OCI-LY1 (cell line): Measurements from ENCODE around the gene JPT1.

Source experiments
- H2AFZ ChIP-seq: fragments of 200-600 bp; sonication (generic), shearing (Covaris generic); 2 replicates; pipeline ENCODE4 v1.6.0; 2014; ENCODE audit warnings: antibody characterized with exemption, mild to moderate bottlenecking, low read length
- H3F3A ChIP-seq: fragments of 200-600 bp; sonication (generic), shearing (Covaris generic); 2 replicates; pipeline ENCODE4 v1.6.0; 2014; ENCODE audit warnings: mild to moderate bottlenecking, antibody characterized with exemption, low read length, moderate library complexity; ENCODE audit not compliant: insufficient read depth
- H3K27ac ChIP-seq: fragments of 200-600 bp; sonication (generic); 2 replicates; pipeline ENCODE4 v1.5.1; 2014; ENCODE audit warnings: low read length, mixed run types, mild to moderate bottlenecking, low read depth; ENCODE audit not compliant: poor library complexity, severe bottlenecking
- H3K27me3 ChIP-seq: fragments of 200-600 bp; sonication (generic); 2 replicates; pipeline ENCODE4 v1.6.0; 2014; ENCODE audit warnings: antibody characterized with exemption, mild to moderate bottlenecking, low read length, moderate library complexity; ENCODE audit not compliant: insufficient read depth
- H3K36me3 ChIP-seq: fragments of 200-600 bp; sonication (generic); 2 replicates; pipeline ENCODE4 v1.6.1; 2014; ENCODE audit warnings: mild to moderate bottlenecking, antibody characterized with exemption, low read length, moderate library complexity, mixed read lengths; ENCODE audit not compliant: insufficient read depth
- H3K4me1 ChIP-seq: fragments of 200-600 bp; sonication (generic); 2 replicates; pipeline ENCODE4 v1.5.1; 2014; ENCODE audit warnings: mild to moderate bottlenecking, low read length, moderate library complexity; ENCODE audit not compliant: insufficient read depth, severe bottlenecking
- H3K4me2 ChIP-seq: fragments of 200-600 bp; sonication (generic), shearing (Covaris generic); 2 replicates; pipeline ENCODE4 v1.6.1; 2014; ENCODE audit warnings: low read length
- H3K4me3 ChIP-seq: fragments of 200-600 bp; sonication (generic); 2 replicates; pipeline ENCODE4 v1.5.1; 2014; ENCODE audit warnings: low read length, low read depth, mild to moderate bottlenecking, mixed read lengths; ENCODE audit not compliant: poor library complexity, severe bottlenecking
- H3K79me2 ChIP-seq: fragments of 200-600 bp; shearing (Covaris generic); 2 replicates; pipeline ENCODE4 v1.6.1; 2016; ENCODE audit warnings: mixed run types, low read length, mixed read lengths; ENCODE audit not compliant: insufficient read depth
- H3K9ac ChIP-seq: fragments of 200-600 bp; sonication (generic), shearing (Covaris generic); 2 replicates; pipeline ENCODE4 v1.6.1; 2014; ENCODE audit warnings: mild to moderate bottlenecking, low read length, mixed read lengths
- H3K9me2 ChIP-seq: fragments of 200-600 bp; sonication (generic), shearing (Covaris generic); 2 replicates; pipeline ENCODE4 v1.6.1; 2014; ENCODE audit warnings: low read depth, mild to moderate bottlenecking, low read length, mixed read lengths
- H3K9me3 ChIP-seq: fragments of 200-600 bp; shearing (Covaris generic); 2 replicates; pipeline ENCODE4 v1.6.1; 2014; ENCODE audit warnings: low read length, mixed read lengths
- H4K20me1 ChIP-seq: fragments of 200-600 bp; sonication (generic), shearing (Covaris generic); 2 replicates; pipeline ENCODE4 v1.6.0; 2016; ENCODE audit warnings: mild to moderate bottlenecking, low read length; ENCODE audit not compliant: insufficient read depth
- EZH2 ChIP-seq: fragments of 200-600 bp; sonication (generic), shearing (Covaris generic); IDR thresholded peaks from 2 replicates; pipeline ENCODE4 v1.8.0; 2017; ENCODE audit warnings: borderline replicate concordance, mixed run types, mild to moderate bottlenecking, antibody characterized with exemption, low read length, moderate library complexity, mixed read lengths
- TF ChIP-seq, protein P1 (sequence below): fragments of 200-600 bp; sonication (generic), shearing (Covaris generic); IDR thresholded peaks from 2 replicates; pipeline ENCODE4 v1.5.1; 2017; ENCODE audit warnings: mild to moderate bottlenecking, antibody characterized with exemption, low read length, moderate library complexity, mixed read lengths

JPT1 gene

GRCh38 chr17:75191584-75191983, 37.3 kb upstream of the JPT1 start:
- H3K9ac ChIP-seq = no peak overlapping the region

DNA sequence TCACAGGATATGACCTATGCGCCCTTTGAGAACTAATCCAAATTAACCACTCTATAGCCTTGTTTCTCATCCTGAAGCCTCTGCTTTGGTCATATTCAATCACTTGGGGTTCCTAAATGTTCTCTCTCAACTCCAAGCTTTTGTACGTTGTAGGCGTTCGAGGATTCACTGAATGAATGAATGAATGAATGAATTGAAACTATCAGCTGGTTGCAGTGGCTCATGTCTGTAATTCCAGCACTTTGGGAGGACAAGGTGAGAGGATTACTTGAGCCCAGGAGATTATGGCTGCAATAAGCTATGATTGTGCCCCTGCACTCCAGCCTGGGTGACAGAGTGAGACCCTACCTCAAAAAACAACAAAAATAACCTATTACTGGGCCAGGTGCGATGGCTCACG, 34.3 kb upstream of the JPT1 start:
- Histone ChIP-seq H3K27ac (no peak overlapping the region), H3K4me2 (no peak overlapping the region), H3K36me3 (no peaks in the 10 kb centered on the region)

More at GRCh38 chr17:75191584-75191983, 37.3 kb upstream of the JPT1 start:
- H2AFZ ChIP-seq = no peak overlapping the region
- no peaks in the 10 kb centered on the region for H4K20me1 ChIP-seq
- H3K9me3 ChIP-seq = no peaks in the 10 kb centered on the region
- no peaks in the 10 kb centered on the region for H3K79me2 ChIP-seq
- H3K27me3 ChIP-seq = no peaks in the 10 kb centered on the region; the same call in 1 of the 2 replicates
- H3K4me1 ChIP-seq = no peaks in the 10 kb centered on the region
- TF ChIP-seq, protein P1, sequence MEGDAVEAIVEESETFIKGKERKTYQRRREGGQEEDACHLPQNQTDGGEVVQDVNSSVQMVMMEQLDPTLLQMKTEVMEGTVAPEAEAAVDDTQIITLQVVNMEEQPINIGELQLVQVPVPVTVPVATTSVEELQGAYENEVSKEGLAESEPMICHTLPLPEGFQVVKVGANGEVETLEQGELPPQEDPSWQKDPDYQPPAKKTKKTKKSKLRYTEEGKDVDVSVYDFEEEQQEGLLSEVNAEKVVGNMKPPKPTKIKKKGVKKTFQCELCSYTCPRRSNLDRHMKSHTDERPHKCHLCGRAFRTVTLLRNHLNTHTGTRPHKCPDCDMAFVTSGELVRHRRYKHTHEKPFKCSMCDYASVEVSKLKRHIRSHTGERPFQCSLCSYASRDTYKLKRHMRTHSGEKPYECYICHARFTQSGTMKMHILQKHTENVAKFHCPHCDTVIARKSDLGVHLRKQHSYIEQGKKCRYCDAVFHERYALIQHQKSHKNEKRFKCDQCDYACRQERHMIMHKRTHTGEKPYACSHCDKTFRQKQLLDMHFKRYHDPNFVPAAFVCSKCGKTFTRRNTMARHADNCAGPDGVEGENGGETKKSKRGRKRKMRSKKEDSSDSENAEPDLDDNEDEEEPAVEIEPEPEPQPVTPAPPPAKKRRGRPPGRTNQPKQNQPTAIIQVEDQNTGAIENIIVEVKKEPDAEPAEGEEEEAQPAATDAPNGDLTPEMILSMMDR = no peak
- no peak for TF ChIP-seq EZH2
- no peaks in the 10 kb centered on the region for H3K9me2 ChIP-seq
- no peaks in the 10 kb centered on the region for H3F3A ChIP-seq
- no peak overlapping the region for H3K4me3 ChIP-seq
- H3K36me3 ChIP-seq = no peaks in the 10 kb centered on the region
- H3K27ac ChIP-seq = no peak overlapping the region
- no peak overlapping the region for H3K4me2 ChIP-seq

GRCh38 chr17:75183999-75184884, 29.9 kb upstream of the JPT1 start:
- no peak overlapping the region for H3K4me2 ChIP-seq
- H3K36me3 ChIP-seq = peaks cover 17% of the 10 kb centered on the region
- peaks cover 7% of the 10 kb centered on the region for H4K20me1 ChIP-seq
- H3K27me3 ChIP-seq = no peaks in the 10 kb centered on the region; the same call in 1 of the 2 replicates
- no peaks in the 10 kb centered on the region for H3K9me2 ChIP-seq
- H3K27ac ChIP-seq = no peak overlapping the region
- TF ChIP-seq, protein P1 = no peak
- no peak for TF ChIP-seq EZH2
- H3K79me2 ChIP-seq = peaks cover 32% of the 10 kb centered on the region
- no peak overlapping the region for H3K4me3 ChIP-seq
- no peaks in the 10 kb centered on the region for H3K9me3 ChIP-seq
- H3K4me1 ChIP-seq = peaks cover 25% of the 10 kb centered on the region
- no peaks in the 10 kb centered on the region for H3F3A ChIP-seq
- no peak overlapping the region for H2AFZ ChIP-seq
- no peak overlapping the region for H3K9ac ChIP-seq

More for the DNA sequence above, 34.3 kb upstream of the JPT1 start:
- H3F3A ChIP-seq = no peaks in the 10 kb centered on the region
- H3K27me3 ChIP-seq = no peaks in the 10 kb centered on the region; the same call in 1 of the 2 replicates
- no peak overlapping the region for H3K4me3 ChIP-seq
- peaks cover under 1% of the 10 kb centered on the region for H3K4me1 ChIP-seq
- H3K9ac ChIP-seq = no peak overlapping the region
- no peaks in the 10 kb centered on the region for H3K79me2 ChIP-seq
- H3K9me3 ChIP-seq = no peaks in the 10 kb centered on the region
- no peaks in the 10 kb centered on the region for H4K20me1 ChIP-seq
- H2AFZ ChIP-seq = no peak overlapping the region
- TF ChIP-seq, protein P1 = no peak
- no peak for TF ChIP-seq EZH2
- H3K9me2 ChIP-seq = no peaks in the 10 kb centered on the region
